ENCODE measurements around the gene SNX19. TPM values are rescaled to one million over a fixed set of nuclear protein-coding genes. Genes with fewer than 3 reads are reported as not detected.

Gene SNX19
- total and polyA plus RNA-seq, 2 of the 4 experiments (the other 2 are of a cell fraction) = 35.9 to 113 TPM

DNA sequence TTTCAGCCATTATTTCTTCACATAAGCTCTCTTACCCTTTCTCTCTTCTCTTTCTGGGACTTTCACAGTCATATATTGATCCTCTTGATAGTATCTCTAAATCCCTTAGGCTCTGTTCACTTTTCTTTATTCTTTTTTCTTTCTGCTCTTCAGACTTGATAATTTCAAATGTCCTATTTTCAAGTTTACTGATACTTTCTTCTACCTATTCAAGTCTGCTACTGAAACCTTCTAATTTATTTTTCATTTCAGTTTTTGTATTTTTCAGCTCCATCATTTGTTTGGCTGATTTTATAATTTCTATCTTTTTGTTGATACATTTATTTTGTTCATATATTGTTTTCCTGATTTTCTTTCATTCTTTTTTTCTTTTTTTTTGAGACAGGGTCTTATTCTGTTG, 79.1 kb downstream of the SNX19 start:
- in situ Hi-C loops (cut with MboI; ENCODE audit: low sequenced_read_pairs) = loop anchor here (10.0 kb wide), 1 partner anchor 392 kb away; the partner anchor contains the start of gene ADAMTS15

More for the DNA sequence above, 79.1 kb downstream of the SNX19 start:
- no peak for ATAC-seq (ENCODE audit: low read depth)
- Histone ChIP-seq H3K9me3 (ENCODE audit: control insufficient read depth, insufficient read depth, low read length) (no peaks in the 10 kb centered on the region), H2AFZ (replicated peaks; ENCODE audit: low read length, poor library complexity) (no peak overlapping the region), H4K91ac (ENCODE audit: insufficient read depth, low read depth, low read length) (no peak overlapping the region), H4K5ac (ENCODE audit: low read depth, low read length) (no peak overlapping the region), H2BK15ac (ENCODE audit: low read depth, low read length) (no peak overlapping the region), H2BK120ac (ENCODE audit: low read depth, low read length) (no peak overlapping the region), H3K56ac (ENCODE audit: extremely low read depth, insufficient read depth, low read length) (no peak overlapping the region), H3K27ac (ENCODE audit: insufficient read depth, low read length) (no peak overlapping the region), H3K14ac (replicated peaks; ENCODE audit: low read depth, low read length) (no peak overlapping the region), H2BK5ac (ENCODE audit: low read depth, low read length, poor library complexity, severe bottlenecking) (no peak overlapping the region), H3K27me3 (ENCODE audit: control insufficient read depth, insufficient read depth, low read length) (no peaks in the 10 kb centered on the region), H4K8ac (ENCODE audit: low read depth in 2 of 2, low read length in 2 of 2) (no peak overlapping the region), H2AK9ac (replicated peaks; ENCODE audit: low read depth, low read length, poor library complexity) (no peak overlapping the region), H3K4me1 (ENCODE audit: control insufficient read depth, insufficient read depth, low read length) (peaks cover 7% of the 10 kb centered on the region), H2AK5ac (ENCODE audit: low read depth, low read length) (no peak overlapping the region), H3K79me1 (ENCODE audit: low read depth in 1 of 2, low read length in 2 of 2) (no peaks in the 10 kb centered on the region), H3K4me3 (ENCODE audit: insufficient read depth, low read depth, low read length) (no peak overlapping the region), H2BK20ac (ENCODE audit: low read depth, low read length) (no peak overlapping the region), H3K9ac (ENCODE audit: low read depth, low read length) (no peak overlapping the region), H3K4ac (ENCODE audit: low read depth, low read length) (no peak overlapping the region), H3K4me2 (ENCODE audit: low read depth, low read length) (no peak overlapping the region), H3K36me3 (ENCODE audit: control insufficient read depth, insufficient read depth, low read length) (no peaks in the 10 kb centered on the region), H4K20me1 (ENCODE audit: insufficient read depth, low read length) (no peaks in the 10 kb centered on the region), H3K18ac (ENCODE audit: low read depth, low read length) (no peak overlapping the region), H3K9me1 (ENCODE audit: insufficient read depth, low read length) (no peaks in the 10 kb centered on the region; the same call in 1 of the 2 replicates), H3K23ac (ENCODE audit: low read depth, low read length) (no peak overlapping the region)
- intact Hi-C loops (cut with micrococcal nuclease) (no loop called here), dilution Hi-C loops (cut with HindIII; ENCODE audit: low sequenced_read_pairs, unreplicated experiment) (no loop called here)
- no TSS peak for BruUV-seq (replicated peaks)
- TF ChIP-seq, protein P1, sequence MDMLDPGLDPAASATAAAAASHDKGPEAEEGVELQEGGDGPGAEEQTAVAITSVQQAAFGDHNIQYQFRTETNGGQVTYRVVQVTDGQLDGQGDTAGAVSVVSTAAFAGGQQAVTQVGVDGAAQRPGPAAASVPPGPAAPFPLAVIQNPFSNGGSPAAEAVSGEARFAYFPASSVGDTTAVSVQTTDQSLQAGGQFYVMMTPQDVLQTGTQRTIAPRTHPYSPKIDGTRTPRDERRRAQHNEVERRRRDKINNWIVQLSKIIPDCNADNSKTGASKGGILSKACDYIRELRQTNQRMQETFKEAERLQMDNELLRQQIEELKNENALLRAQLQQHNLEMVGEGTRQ (IDR thresholded peaks at IDR 0.05; ENCODE audit: low read depth, low read length) = no peak
- ChIA-PET POLR2A (ENCODE audit: unreplicated experiment) (no interaction called here), CTCF (interaction anchor here (0.6 kb wide), 2 partner anchors 9 to 10 kb away, joined by 4 to 6 read pairs; no protein-coding TSS in a partner anchor)
- DNase-seq = no peak
